Measurements from ENCODE around the gene MEOX2. TPM values are rescaled to one million over a fixed set of nuclear protein-coding genes. Genes with fewer than 3 reads are reported as not detected.

MEOX2 gene
- total RNA-seq, 2 donors from 2014 or later: 0.42 to 0.69 TPM

DNA sequence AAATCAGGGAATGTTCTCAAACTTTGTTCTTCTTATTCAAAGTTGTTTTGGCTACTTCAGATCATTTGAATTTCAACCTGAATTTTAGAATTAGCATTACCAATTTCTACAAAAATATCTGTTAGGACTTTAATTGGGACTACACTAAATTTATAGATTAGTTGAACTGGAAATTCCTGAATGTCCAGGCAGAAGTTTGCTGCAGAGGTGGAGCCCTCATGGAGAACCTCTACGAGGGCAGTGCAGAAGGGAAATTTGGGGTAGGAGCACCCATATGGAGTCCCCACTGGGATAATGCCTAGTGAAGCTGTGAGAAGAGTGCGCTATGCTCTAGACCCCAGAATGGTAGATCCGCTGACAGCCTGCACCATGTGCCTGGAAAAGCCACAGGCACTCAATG, 101.9 kb downstream of the MEOX2 start:
- Histone ChIP-seq H3K9ac (ENCODE audit: low read depth in 2 of 2, low read length in 2 of 2) (no peak overlapping the region), H3K9me3 (no peaks in the 10 kb centered on the region), H3K27me3 (no peaks in the 10 kb centered on the region), H3K36me3 (no peaks in the 10 kb centered on the region), H3K4me1 (no peaks in the 10 kb centered on the region), H3K27ac (no peak overlapping the region), H3K4me3 (no peak overlapping the region)
- no peak for DNase-seq
- TF ChIP-seq, protein P1, sequence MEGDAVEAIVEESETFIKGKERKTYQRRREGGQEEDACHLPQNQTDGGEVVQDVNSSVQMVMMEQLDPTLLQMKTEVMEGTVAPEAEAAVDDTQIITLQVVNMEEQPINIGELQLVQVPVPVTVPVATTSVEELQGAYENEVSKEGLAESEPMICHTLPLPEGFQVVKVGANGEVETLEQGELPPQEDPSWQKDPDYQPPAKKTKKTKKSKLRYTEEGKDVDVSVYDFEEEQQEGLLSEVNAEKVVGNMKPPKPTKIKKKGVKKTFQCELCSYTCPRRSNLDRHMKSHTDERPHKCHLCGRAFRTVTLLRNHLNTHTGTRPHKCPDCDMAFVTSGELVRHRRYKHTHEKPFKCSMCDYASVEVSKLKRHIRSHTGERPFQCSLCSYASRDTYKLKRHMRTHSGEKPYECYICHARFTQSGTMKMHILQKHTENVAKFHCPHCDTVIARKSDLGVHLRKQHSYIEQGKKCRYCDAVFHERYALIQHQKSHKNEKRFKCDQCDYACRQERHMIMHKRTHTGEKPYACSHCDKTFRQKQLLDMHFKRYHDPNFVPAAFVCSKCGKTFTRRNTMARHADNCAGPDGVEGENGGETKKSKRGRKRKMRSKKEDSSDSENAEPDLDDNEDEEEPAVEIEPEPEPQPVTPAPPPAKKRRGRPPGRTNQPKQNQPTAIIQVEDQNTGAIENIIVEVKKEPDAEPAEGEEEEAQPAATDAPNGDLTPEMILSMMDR (IDR thresholded peaks at IDR 0.05): no peak
- intact Hi-C loops (cut with DNase I): no loop called here

DNA sequence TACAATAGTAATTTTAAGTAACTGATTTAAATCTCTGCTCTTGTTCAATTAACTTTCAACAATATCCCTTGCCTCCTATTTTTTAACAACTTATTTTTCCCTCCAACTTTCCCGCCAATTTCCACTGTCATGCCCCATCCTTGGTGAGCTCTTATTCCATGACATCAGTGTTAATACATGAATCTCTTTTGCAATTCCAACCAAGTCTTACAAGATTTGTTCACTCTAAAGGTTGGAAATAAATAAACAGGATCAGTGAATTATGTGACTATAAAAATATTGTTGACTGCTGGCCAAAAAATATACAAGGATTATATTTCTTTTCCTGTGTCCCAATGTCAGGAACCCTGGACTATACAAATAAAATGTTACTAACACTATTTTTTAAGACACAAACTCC, 103.7 kb downstream of the MEOX2 start:
- Histone ChIP-seq H3K27ac (no peak overlapping the region), H3K4me1 (no peaks in the 10 kb centered on the region), H3K27me3 (no peaks in the 10 kb centered on the region), H3K9ac (ENCODE audit: low read depth in 2 of 2, low read length in 2 of 2) (no peak overlapping the region), H3K4me3 (no peak overlapping the region), H3K36me3 (no peaks in the 10 kb centered on the region), H3K9me3 (no peaks in the 10 kb centered on the region)
- no peak for DNase-seq
- intact Hi-C loops (cut with DNase I): no loop called here
- TF ChIP-seq, protein P1 (IDR thresholded peaks at IDR 0.05): no peak

DNA sequence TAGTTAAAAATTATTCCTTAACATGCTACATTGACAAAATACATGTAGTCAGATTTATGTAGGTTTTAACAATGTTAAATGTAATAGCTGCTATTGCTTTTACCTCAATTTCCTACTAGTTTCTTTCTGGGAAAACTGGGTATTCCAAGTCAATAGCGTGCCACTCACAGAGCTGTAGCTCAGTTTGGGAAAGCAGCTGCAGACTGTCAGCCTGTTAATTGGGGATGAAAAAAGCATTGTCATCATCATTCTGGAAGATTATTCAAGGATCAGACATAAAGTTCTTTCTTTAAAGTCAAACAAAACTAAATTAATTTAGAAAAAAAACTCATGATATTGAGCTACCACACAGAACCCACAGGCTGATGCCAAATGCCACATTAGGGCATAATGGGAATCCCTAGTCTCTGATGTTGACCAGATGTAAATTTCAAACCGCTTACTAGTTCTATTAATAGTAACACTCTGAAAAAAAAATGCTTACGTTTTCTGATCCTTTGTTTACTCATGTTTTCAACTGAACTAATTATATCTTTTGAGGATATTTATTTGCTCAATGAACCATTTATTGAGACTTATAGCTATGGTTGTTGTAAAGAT, 105.0 kb downstream of the MEOX2 start:
- Histone ChIP-seq H3K27me3 (no peaks in the 10 kb centered on the region), H3K4me3 (no peak overlapping the region), H3K4me1 (no peaks in the 10 kb centered on the region), H3K9me3 (no peaks in the 10 kb centered on the region), H3K27ac (no peak overlapping the region), H3K36me3 (no peaks in the 10 kb centered on the region), H3K9ac (ENCODE audit: low read depth in 2 of 2, low read length in 2 of 2) (no peak overlapping the region)
- DNase-seq: no peak
- TF ChIP-seq, protein P1 (IDR thresholded peaks at IDR 0.05): no peak
- intact Hi-C loops (cut with DNase I): no loop called here

DNA sequence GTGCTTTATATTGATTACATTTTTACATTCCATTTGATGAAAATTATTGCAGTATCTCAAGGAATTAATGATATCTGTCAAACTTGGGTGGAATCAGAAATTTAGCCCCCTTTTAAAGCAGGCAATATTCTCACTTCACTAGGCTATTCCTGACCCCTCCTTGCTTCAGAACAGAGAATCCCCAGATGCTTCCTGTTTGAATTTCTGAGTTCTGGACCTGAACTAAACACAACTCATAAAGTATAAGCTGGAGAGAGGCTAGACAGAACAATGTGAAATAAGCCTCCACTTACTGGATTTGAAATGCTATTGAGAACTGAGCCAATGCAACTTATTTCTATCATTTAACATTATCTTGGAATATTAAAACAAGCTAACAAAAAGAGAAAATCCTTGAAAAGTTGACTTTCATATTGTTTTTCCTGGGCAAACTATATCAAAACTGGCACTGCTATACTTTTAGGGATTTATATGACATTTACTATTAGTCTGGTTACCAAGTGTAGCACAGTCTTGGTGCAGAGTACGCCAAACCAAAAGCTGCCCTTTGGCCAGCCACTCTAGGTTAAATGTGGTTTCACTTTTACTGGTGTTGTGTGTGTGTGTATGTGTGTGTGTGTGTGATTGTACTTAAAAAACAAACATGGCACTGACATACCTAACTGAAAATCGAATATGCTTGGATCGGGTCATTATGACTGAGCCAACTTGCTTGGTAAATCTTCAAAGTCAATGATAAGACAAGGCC, 105.7 kb downstream of the MEOX2 start:
- DNase-seq: no peak
- H3K27ac ChIP-seq: no peak overlapping the region
- intact Hi-C loops (cut with DNase I): no loop called here

DNA sequence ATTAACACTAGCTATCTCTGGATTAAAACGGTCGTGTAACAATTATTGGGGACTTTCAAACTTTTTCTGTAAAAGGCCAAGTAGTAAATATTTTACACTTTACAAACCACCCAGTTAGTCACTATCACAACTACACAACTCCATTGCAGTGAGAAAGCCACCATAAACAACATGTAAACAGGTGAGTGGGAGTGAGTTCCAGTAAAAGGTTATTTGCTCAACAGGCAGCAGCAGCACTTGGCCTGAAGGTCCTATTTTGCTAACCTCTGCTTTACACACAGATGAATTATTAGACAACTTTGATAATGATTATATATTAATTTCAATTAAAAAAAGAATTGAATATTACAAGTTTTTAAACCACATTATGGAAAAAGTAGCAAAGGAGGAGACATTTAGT, 108.9 kb downstream of the MEOX2 start:
- Histone ChIP-seq H3K27ac (no peak overlapping the region), H3K27me3 (no peaks in the 10 kb centered on the region), H3K9ac (ENCODE audit: low read depth in 2 of 2, low read length in 2 of 2) (no peak overlapping the region), H3K4me1 (no peaks in the 10 kb centered on the region), H3K36me3 (no peaks in the 10 kb centered on the region), H3K9me3 (no peaks in the 10 kb centered on the region), H3K4me3 (no peak overlapping the region)
- TF ChIP-seq, protein P1 (IDR thresholded peaks at IDR 0.05): no peak
- DNase-seq: no peak
- intact Hi-C loops (cut with DNase I): no loop called here

More for the DNA sequence above, 105.7 kb downstream of the MEOX2 start:
- H3K4me1 ChIP-seq: no peaks in the 10 kb centered on the region
- TF ChIP-seq, protein P1 (IDR thresholded peaks at IDR 0.05): no peak
- no peak overlapping the region for H3K4me3 ChIP-seq
- no peaks in the 10 kb centered on the region for H3K36me3 ChIP-seq
- H3K9ac ChIP-seq (ENCODE audit: low read depth in 2 of 2, low read length in 2 of 2): no peak overlapping the region
- no peaks in the 10 kb centered on the region for H3K9me3 ChIP-seq
- no peaks in the 10 kb centered on the region for H3K27me3 ChIP-seq
